ENCODE data around the gene OMG.
"Not testable (repeated sequence)": the region's sequence is repeated elsewhere in the genome, so short reads cannot be mapped to it uniquely, and the experiment has no call there.

OMG gene

GRCh38 chr17:31297090-31297489 lies at the start of gene OMG:
Gene OMG, minus strand, starts transcription at chr17:31297239. Its CDS starts 908 bp downstream, at chr17:31296331.
- no peak for DNase-seq (ENCODE audit: low read depth)

- DNase-seq (ENCODE audit: low read depth) = not testable (repeated sequence)
These were observed 48.2 kb upstream of the OMG start for GRCh38 chr17:31345191-31345747.

- DNase-seq (ENCODE audit: low read depth) = peak; percentile 91
These were observed 43.0 kb upstream of the OMG start for GRCh38 chr17:31339906-31340661.

- peak; percentile 21 for DNase-seq (ENCODE audit: low read depth)
These were observed 32.2 kb upstream of the OMG start for GRCh38 chr17:31329221-31329620.

- peak; percentile 76 for DNase-seq (ENCODE audit: low read depth)
These were observed 31.1 kb upstream of the OMG start for GRCh38 chr17:31328160-31328535.

GRCh38 chr17:31327534-31328159 lies 30.6 kb upstream of the OMG start:
- DNase-seq (ENCODE audit: low read depth) = peak; percentile 89

GRCh38 chr17:31323551-31323950 lies 26.5 kb upstream of the OMG start:
- DNase-seq (ENCODE audit: low read depth) = no peak

GRCh38 chr17:31321966-31322365 lies 24.9 kb upstream of the OMG start:
- DNase-seq (ENCODE audit: low read depth) = no peak

- peak; percentile 74 for DNase-seq (ENCODE audit: low read depth)
These were observed 24.4 kb upstream of the OMG start, which contains the start of gene EVI2A for GRCh38 chr17:31321481-31321880. Gene EVI2A, minus strand, starts transcription at chr17:31321622. Its CDS starts 2,609 bp downstream, at chr17:31319013.

- peak; percentile 59 for DNase-seq (ENCODE audit: low read depth)
These were observed 23.8 kb upstream of the OMG start for GRCh38 chr17:31320791-31321190.

GRCh38 chr17:31320241-31320640 lies 23.2 kb upstream of the OMG start:
- no peak for DNase-seq (ENCODE audit: low read depth)

- DNase-seq (ENCODE audit: low read depth) = no peak
These were observed 22.0 kb upstream of the OMG start for GRCh38 chr17:31318851-31319661.

GRCh38 chr17:31318298-31318801 lies 21.3 kb upstream of the OMG start:
- DNase-seq (ENCODE audit: low read depth) = peak; percentile 94

- DNase-seq (ENCODE audit: low read depth) = no peak
These were observed 17.7 kb upstream of the OMG start for GRCh38 chr17:31314782-31315100.

- DNase-seq (ENCODE audit: low read depth) = peak; percentile 82
These were observed 17.1 kb upstream of the OMG start, which contains the start of gene EVI2B for GRCh38 chr17:31313982-31314781. Gene EVI2B, minus strand, starts transcription at chr17:31314054. Its CDS starts 8,445 bp downstream, at chr17:31305609.

- not testable (repeated sequence) for DNase-seq (ENCODE audit: low read depth)
These were observed 15.2 kb upstream of the OMG start for GRCh38 chr17:31312223-31312622.

- no peak for DNase-seq (ENCODE audit: low read depth)
These were observed 14.5 kb upstream of the OMG start for GRCh38 chr17:31311526-31311925.

GRCh38 chr17:31310886-31311285 lies 13.8 kb upstream of the OMG start:
- no peak for DNase-seq (ENCODE audit: low read depth)

- no peak for DNase-seq (ENCODE audit: low read depth)
These were observed 13.2 kb upstream of the OMG start for GRCh38 chr17:31310260-31310659.

GRCh38 chr17:31309556-31309955 lies 12.5 kb upstream of the OMG start:
- no peak for DNase-seq (ENCODE audit: low read depth)

All from amniotic epithelial cell (primary cell).